Eye (tissue), 1 donor: Measurements from ENCODE around the gene AMBRA1.

Source experiments
- DNase-seq: peaks from one replicate; pipeline ENCODE4 v3.0.0-alpha.2; 2015

The AMBRA1 gene

GRCh38 chr11:46364056-46364455 is 229.8 kb downstream of the AMBRA1 start:
- no peak for DNase-seq

GRCh38 chr11:46363455-46364005 is 230.3 kb downstream of the AMBRA1 start:
- DNase-seq, result no peak

GRCh38 chr11:46363031-46363407 is 230.8 kb downstream of the AMBRA1 start:
- peak; percentile 56 for DNase-seq

- no peak for DNase-seq
Measured at GRCh38 chr11:46362156-46363030, 231.4 kb downstream of the AMBRA1 start.

GRCh38 chr11:46361283-46362155 is 232.3 kb downstream of the AMBRA1 start:
- DNase-seq, result peak; percentile 86

- DNase-seq, result no peak
Measured at GRCh38 chr11:46360878-46361277, 232.9 kb downstream of the AMBRA1 start.

GRCh38 chr11:46359953-46360352 is 233.9 kb downstream of the AMBRA1 start:
- DNase-seq, result no peak

- DNase-seq, result no peak
Measured at GRCh38 chr11:46357483-46357936, 236.3 kb downstream of the AMBRA1 start.

- DNase-seq, result no peak
Measured at GRCh38 chr11:46356924-46357482, 236.8 kb downstream of the AMBRA1 start.

- DNase-seq, result no peak
Measured at GRCh38 chr11:46353698-46354097, 240.1 kb downstream of the AMBRA1 start.

- DNase-seq, result peak; percentile 75
Measured at GRCh38 chr11:46352063-46352841, 241.6 kb downstream of the AMBRA1 start.

- no peak for DNase-seq
Measured at GRCh38 chr11:46351606-46352005, 242.2 kb downstream of the AMBRA1 start.

GRCh38 chr11:46351148-46351547 is 242.7 kb downstream of the AMBRA1 start:
- no peak for DNase-seq

- no peak for DNase-seq
Measured at GRCh38 chr11:46350695-46351094, 243.1 kb downstream of the AMBRA1 start.

GRCh38 chr11:46348566-46349401 is 245.0 kb downstream of the AMBRA1 start:
- no peak for DNase-seq

GRCh38 chr11:46347637-46348311 is 246.0 kb downstream of the AMBRA1 start:
- DNase-seq, result no peak

- peak; percentile 93 for DNase-seq
Measured at GRCh38 chr11:46346886-46347636, 246.8 kb downstream of the AMBRA1 start, which contains the start of gene DGKZ. TSS of gene DGKZ (plus strand) at chr11:46347463. CDS start at chr11:46347660, 197 bp downstream.
